ENCODE results near the gene NDUFS8.

GRCh38 chr11:68014157-68014946, 16.1 kb upstream of the NDUFS8 start:
- TF ChIP-seq, protein P1, sequence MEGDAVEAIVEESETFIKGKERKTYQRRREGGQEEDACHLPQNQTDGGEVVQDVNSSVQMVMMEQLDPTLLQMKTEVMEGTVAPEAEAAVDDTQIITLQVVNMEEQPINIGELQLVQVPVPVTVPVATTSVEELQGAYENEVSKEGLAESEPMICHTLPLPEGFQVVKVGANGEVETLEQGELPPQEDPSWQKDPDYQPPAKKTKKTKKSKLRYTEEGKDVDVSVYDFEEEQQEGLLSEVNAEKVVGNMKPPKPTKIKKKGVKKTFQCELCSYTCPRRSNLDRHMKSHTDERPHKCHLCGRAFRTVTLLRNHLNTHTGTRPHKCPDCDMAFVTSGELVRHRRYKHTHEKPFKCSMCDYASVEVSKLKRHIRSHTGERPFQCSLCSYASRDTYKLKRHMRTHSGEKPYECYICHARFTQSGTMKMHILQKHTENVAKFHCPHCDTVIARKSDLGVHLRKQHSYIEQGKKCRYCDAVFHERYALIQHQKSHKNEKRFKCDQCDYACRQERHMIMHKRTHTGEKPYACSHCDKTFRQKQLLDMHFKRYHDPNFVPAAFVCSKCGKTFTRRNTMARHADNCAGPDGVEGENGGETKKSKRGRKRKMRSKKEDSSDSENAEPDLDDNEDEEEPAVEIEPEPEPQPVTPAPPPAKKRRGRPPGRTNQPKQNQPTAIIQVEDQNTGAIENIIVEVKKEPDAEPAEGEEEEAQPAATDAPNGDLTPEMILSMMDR (IDR thresholded peaks at IDR 0.05; ENCODE audit: insufficient read depth, low read length) = no peak
- TF ChIP-seq SPI1 (IDR thresholded peaks at IDR 0.05; ENCODE audit: borderline replicate concordance, low read depth) (no peak), POLR2AphosphoS5 (IDR thresholded peaks at IDR 0.05; ENCODE audit: low read depth) (no peak; the same call in 1 of the 2 replicates)

Measured in HL-60 (cell line).